Keratinocyte (primary cell): ENCODE results near the gene GTF3C2.

ENCODE experiments used
- EZH2 ChIP-seq: IDR thresholded peaks from one replicate; pipeline ENCODE4 v1.6.1; 2012; ENCODE audit warnings: inconsistent platforms, mild to moderate bottlenecking, low read length, moderate library complexity
- TF ChIP-seq, protein P1 (sequence below), 3 experiments: IDR thresholded peaks in 1 of 3; conservative IDR thresholded peaks in 1 of 3; optimal IDR thresholded peaks in 1 of 3; 2 replicates in 2 of 3; 3 replicates in 1 of 3; pipeline versions ENCODE3 to v1.5.1; 2011; ENCODE audit warnings: low read length in 3 of 3, mild to moderate bottlenecking in 3 of 3, moderate library complexity in 2 of 3, control low read depth in 1 of 3, inconsistent platforms in 1 of 3; ENCODE audit not compliant: insufficient read depth in 2 of 3; ENCODE audit errors: extremely low read depth in 1 of 3

DNA sequence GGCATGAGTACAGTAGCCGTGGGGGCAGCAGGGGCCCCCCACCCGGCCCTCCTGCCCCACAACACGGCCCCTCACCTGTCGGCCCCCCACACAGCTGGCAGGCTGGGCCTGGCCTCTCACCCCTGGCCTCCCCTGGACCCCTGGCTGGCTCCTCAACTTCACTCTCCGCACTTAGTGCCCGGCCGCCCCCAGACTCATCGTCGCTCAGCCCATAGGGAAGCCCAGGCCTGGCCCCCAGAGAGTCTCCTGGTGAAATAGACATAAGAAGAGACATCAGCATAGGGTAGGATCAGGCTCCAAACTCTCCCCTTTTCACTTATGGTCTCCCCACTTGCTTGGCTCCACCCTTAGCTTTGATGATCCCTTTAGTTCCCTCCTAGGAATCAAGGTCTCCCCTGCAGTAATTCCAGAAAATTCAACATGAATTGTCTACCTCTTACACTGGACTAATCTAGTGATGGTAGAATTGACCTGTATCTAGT, 22.3 kb upstream of the GTF3C2 start:
- TF ChIP-seq, protein P1, sequence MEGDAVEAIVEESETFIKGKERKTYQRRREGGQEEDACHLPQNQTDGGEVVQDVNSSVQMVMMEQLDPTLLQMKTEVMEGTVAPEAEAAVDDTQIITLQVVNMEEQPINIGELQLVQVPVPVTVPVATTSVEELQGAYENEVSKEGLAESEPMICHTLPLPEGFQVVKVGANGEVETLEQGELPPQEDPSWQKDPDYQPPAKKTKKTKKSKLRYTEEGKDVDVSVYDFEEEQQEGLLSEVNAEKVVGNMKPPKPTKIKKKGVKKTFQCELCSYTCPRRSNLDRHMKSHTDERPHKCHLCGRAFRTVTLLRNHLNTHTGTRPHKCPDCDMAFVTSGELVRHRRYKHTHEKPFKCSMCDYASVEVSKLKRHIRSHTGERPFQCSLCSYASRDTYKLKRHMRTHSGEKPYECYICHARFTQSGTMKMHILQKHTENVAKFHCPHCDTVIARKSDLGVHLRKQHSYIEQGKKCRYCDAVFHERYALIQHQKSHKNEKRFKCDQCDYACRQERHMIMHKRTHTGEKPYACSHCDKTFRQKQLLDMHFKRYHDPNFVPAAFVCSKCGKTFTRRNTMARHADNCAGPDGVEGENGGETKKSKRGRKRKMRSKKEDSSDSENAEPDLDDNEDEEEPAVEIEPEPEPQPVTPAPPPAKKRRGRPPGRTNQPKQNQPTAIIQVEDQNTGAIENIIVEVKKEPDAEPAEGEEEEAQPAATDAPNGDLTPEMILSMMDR (optimal IDR thresholded peaks at IDR 0.05 in 1 of 3, IDR thresholded peaks at IDR 0.05 in 1 of 3, conservative IDR thresholded peaks at IDR 0.05 in 1 of 3; ENCODE audit: extremely low read depth in 1 of 3, insufficient read depth in 2 of 3, low read length in 3 of 3): no peak
- no peak for TF ChIP-seq EZH2
